Measurements from ENCODE around the gene OSBPL5. TPM values are rescaled to one million over a fixed set of nuclear protein-coding genes. Genes with fewer than 3 reads are reported as not detected.

Gene OSBPL5
- polyA plus RNA-seq, 3 donors = 3.1 to 30.3 (median 6.8) TPM

DNA sequence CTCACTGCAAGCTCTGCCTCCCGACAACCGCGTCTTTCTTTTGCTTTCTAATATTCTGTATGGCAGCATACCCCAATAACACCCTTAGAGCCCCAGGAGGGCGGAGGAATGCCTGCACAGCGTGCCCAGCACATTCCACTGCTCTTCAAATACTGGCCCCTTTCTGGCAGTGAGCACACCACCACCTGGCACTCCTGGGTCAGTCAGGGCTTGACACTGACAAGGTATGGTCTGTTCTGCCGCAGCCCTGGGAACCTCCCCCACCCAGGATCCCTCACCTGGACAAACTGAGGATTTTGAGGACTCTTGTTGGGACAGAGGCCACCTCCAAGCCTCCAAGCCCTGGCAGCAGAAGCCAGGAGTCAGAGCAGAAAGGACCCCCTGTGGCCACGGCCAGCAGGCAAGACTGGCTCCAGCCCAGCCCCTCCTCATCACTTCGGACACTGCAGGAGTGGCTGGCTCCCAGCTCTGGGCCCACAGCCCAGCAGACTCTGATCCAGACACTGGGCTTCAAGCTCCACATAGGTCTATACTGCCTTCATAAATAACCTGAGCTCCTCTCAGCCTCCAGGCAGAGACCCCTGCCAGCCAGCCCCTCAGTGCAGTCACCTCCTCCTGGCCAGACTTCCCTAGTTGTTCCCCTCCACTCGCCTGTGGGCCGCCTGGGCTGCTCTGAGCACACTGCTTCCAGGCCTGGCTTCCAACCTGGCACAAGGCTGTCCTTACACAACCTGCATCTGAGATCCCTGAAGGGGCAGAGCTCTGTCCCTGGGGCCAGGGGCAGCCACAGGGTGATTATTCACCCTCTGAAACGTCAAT is 122.4 kb downstream of the OSBPL5 start:
- no peak for DNase-seq
- peaks cover 59 to 97% of the 10 kb centered on the region in 2 donors for H3K36me3 ChIP-seq (replicated peaks in 1 of 2; ENCODE audit: control insufficient read depth in 1 of 2, insufficient read depth in 2 of 2, low read length in 2 of 2)
- intact Hi-C loops (cut with micrococcal nuclease) = no loop called here
- Mint-ChIP-seq H3K4me3 (peak overlapping the region in 1 of 2 donors; percentile 16), H3K27me3 (ENCODE audit: low read depth in 3 of 3) (peaks cover 0 to 2% (median 0%) of the 10 kb centered on the region in 3 donors), H3K4me1 (peaks cover 9% of the 10 kb centered on the region), H3K36me3 (peaks cover 76 to 93% of the 10 kb centered on the region in 2 donors), H3K27ac (peak overlapping the region in 1 of 7 donors; percentile 41), H3K9me3 (no peaks in the 10 kb centered on the region)
- H3K4me1 ChIP-seq (ENCODE audit: control insufficient read depth in 1 of 2, insufficient read depth in 2 of 2, low read length in 2 of 2) = peaks cover 7% of the 10 kb centered on the region in 2 donors
- H3K27ac ChIP-seq (ENCODE audit: low read depth in 1 of 2, low read length in 2 of 2) = no peak overlapping the region
- H3K79me2 ChIP-seq (ENCODE audit: insufficient read depth, low read length) = peaks cover 47% of the 10 kb centered on the region
- peaks cover 64% of the 10 kb centered on the region for H4K20me1 ChIP-seq (ENCODE audit: insufficient read depth, low read length)
- no peak for TF ChIP-seq CTCF (IDR thresholded peaks at IDR 0.05)
- no peak overlapping the region for H3K4me2 ChIP-seq (replicated peaks; ENCODE audit: extremely low read depth, low read length, poor library complexity, severe bottlenecking)
- WGBS (ENCODE audit: insufficient coverage) = 96% methylated on average over 8 of the region's 11 CpGs
- no peaks in the 10 kb centered on the region for H3K9me3 ChIP-seq (replicated peaks in 1 of 2; ENCODE audit: control insufficient read depth in 1 of 2, insufficient read depth in 1 of 2, low read length in 2 of 2)
- no peak overlapping the region for H2AFZ ChIP-seq (ENCODE audit: insufficient read depth, low read depth, low read length, poor library complexity, severe bottlenecking)
- no peak overlapping the region for H3K9ac ChIP-seq (ENCODE audit: insufficient read depth, low read length, poor library complexity, severe bottlenecking)
- no peaks in the 10 kb centered on the region for H3K27me3 ChIP-seq (ENCODE audit: control insufficient read depth in 2 of 2, insufficient read depth in 2 of 2, low read length in 2 of 2)
- no peak overlapping the region for H3K4me3 ChIP-seq (replicated peaks in 1 of 3; ENCODE audit: low read depth in 2 of 3, low read length in 3 of 3)

DNA sequence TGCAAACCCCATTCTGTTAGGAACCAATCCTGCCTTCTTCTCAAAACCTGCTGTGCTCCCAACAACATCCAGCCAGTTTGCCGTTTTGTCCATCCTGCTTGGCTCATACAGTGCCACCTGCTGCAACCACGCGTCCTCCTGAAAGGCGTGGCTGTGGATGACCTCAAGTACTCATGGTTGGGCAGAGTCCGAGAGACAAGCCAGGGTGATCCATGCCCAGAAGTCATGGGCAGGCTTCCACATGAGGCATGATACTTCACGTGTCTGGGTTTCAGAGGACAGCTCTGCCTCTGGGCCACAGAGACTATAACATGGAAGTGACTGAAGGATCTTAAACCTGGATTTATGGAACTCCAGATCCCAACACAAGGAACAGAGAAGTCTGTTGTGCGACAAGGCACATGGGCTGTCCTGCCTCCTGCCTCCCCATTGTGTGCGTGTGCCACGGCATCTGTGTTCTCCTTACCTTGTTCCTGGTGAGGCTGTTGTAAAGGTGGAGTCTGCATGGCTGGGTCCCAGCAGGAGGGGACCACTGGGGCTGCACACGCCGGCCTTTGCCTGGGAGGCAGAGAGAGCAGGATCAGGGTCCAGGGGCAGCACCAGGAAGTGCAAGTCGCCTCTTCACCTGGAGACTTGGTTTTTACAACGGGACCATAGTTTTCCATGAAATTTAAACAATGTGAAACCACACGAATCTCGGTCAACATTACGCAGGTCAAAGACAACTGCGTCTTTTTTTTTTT is 123.2 kb downstream of the OSBPL5 start:
- H3K27ac Mint-ChIP-seq = peak overlapping the region in 3 of 7 donors; percentile 26 to 66 (median 65)

More for the DNA sequence above, 123.2 kb downstream of the OSBPL5 start:
- peaks cover 0 to 2% (median 0%) of the 10 kb centered on the region in 3 donors for H3K27me3 Mint-ChIP-seq (ENCODE audit: low read depth in 3 of 3)
- Histone ChIP-seq H3K4me1 (ENCODE audit: control insufficient read depth in 1 of 2, insufficient read depth in 2 of 2, low read length in 2 of 2) (peaks cover 15% of the 10 kb centered on the region in 2 donors), H4K20me1 (ENCODE audit: insufficient read depth, low read length) (peaks cover 57% of the 10 kb centered on the region), H3K4me2 (replicated peaks; ENCODE audit: extremely low read depth, low read length, poor library complexity, severe bottlenecking) (no peak overlapping the region), H3K9me3 (replicated peaks in 1 of 2; ENCODE audit: control insufficient read depth in 1 of 2, insufficient read depth in 1 of 2, low read length in 2 of 2) (no peaks in the 10 kb centered on the region), H3K79me2 (ENCODE audit: insufficient read depth, low read length) (peaks cover 39% of the 10 kb centered on the region), H3K9ac (ENCODE audit: insufficient read depth, low read length, poor library complexity, severe bottlenecking) (no peak overlapping the region), H3K36me3 (replicated peaks in 1 of 2; ENCODE audit: control insufficient read depth in 1 of 2, insufficient read depth in 2 of 2, low read length in 2 of 2) (peaks cover 56 to 94% of the 10 kb centered on the region in 2 donors), H3K4me3 (replicated peaks in 1 of 3; ENCODE audit: low read depth in 2 of 3, low read length in 3 of 3) (no peak overlapping the region), H3K27ac (ENCODE audit: low read depth in 1 of 2, low read length in 2 of 2) (no peak overlapping the region), H2AFZ (ENCODE audit: insufficient read depth, low read depth, low read length, poor library complexity, severe bottlenecking) (no peak overlapping the region), H3K27me3 (ENCODE audit: control insufficient read depth in 2 of 2, insufficient read depth in 2 of 2, low read length in 2 of 2) (no peaks in the 10 kb centered on the region)
- intact Hi-C loops (cut with micrococcal nuclease) = no loop called here
- peaks cover 71 to 94% of the 10 kb centered on the region in 2 donors for H3K36me3 Mint-ChIP-seq
- peaks cover 17% of the 10 kb centered on the region for H3K4me1 Mint-ChIP-seq
- H3K9me3 Mint-ChIP-seq = no peaks in the 10 kb centered on the region
- no peak overlapping the region for H3K4me3 Mint-ChIP-seq
- no peak for TF ChIP-seq CTCF (IDR thresholded peaks at IDR 0.05)
- DNase-seq = no peak
- WGBS (ENCODE audit: insufficient coverage) = 96% methylated on average over 17 of the region's 17 CpGs
